Hypothalamus (tissue), 51 donors: Measurements from ENCODE around the gene ATM.
"Not testable (repeated sequence)": the region's sequence is repeated elsewhere in the genome, so short reads cannot be mapped to it uniquely, and the experiment has no call there.

Experiments
- DNase-seq, 51 donors: peaks; one replicate each; lab custom pipeline; 2025; lab: John Stamatoyannopoulos, UW

Gene ATM

GRCh38 chr11:108278954-108279353 lies 56.1 kb downstream of the ATM start:
- DNase-seq, result no peak

- no peak for DNase-seq
These were observed 63.5 kb downstream of the ATM start for GRCh38 chr11:108286370-108286769.

GRCh38 chr11:108286956-108287355 lies 64.1 kb downstream of the ATM start:
- DNase-seq, result no peak

GRCh38 chr11:108289066-108289465 lies 66.2 kb downstream of the ATM start:
- DNase-seq, result not testable (repeated sequence)

- no peak for DNase-seq
These were observed 66.8 kb downstream of the ATM start for GRCh38 chr11:108289699-108290098.

GRCh38 chr11:108293229-108293628 lies 70.4 kb downstream of the ATM start:
- no peak for DNase-seq

GRCh38 chr11:108302121-108302785 lies 79.4 kb downstream of the ATM start:
- DNase-seq, result no peak

- DNase-seq, result peak in 1 of 51 donors; percentile 12
These were observed 84.9 kb downstream of the ATM start for GRCh38 chr11:108307751-108308150.

GRCh38 chr11:108313444-108313843 lies 90.6 kb downstream of the ATM start:
- no peak for DNase-seq

- DNase-seq, result no peak
These were observed 93.2 kb downstream of the ATM start for GRCh38 chr11:108316061-108316460.

- no peak for DNase-seq
These were observed 96.8 kb downstream of the ATM start for GRCh38 chr11:108319541-108320145.

GRCh38 chr11:108322666-108323065 lies 99.8 kb downstream of the ATM start:
- no peak for DNase-seq

- no peak for DNase-seq
These were observed 101.7 kb downstream of the ATM start for GRCh38 chr11:108324587-108324986.

GRCh38 chr11:108333403-108333899 lies 110.6 kb downstream of the ATM start:
- DNase-seq, result no peak

- no peak for DNase-seq
These were observed 115.9 kb downstream of the ATM start for GRCh38 chr11:108338750-108339149.

- DNase-seq, result no peak
These were observed 118.1 kb downstream of the ATM start for GRCh38 chr11:108340973-108341372.

- DNase-seq, result no peak
These were observed 118.8 kb downstream of the ATM start for GRCh38 chr11:108341654-108342053.

- DNase-seq, result no peak
These were observed 120.8 kb downstream of the ATM start for GRCh38 chr11:108343714-108344113.

- no peak for DNase-seq
These were observed 122.9 kb downstream of the ATM start for GRCh38 chr11:108345767-108346166.

GRCh38 chr11:108346451-108346850 lies 123.6 kb downstream of the ATM start:
- DNase-seq, result no peak

- no peak for DNase-seq
These were observed 128.6 kb downstream of the ATM start for GRCh38 chr11:108351468-108351867.

GRCh38 chr11:108364159-108364558 lies 141.3 kb downstream of the ATM start:
- DNase-seq, result no peak
